Activated T-helper 2 cell treated with anti-CD3 and anti-CD28 coated beads, Interferon-gamma antibody, Interleukin-2, Interleukin-4, amounts not matched to agents 10 μg/mL and 5 μg/mL and 100 μg/mL, durations not matched to agents 14 hours and 24 hours and 36 hours (primary cell): Measurements from ENCODE around the gene DCAF7. TPM values are rescaled to one million over a fixed set of nuclear protein-coding genes. Genes with fewer than 3 reads are reported as not detected.

Source experiments
- DNase-seq: peaks from one replicate; pipeline ENCODE4 v3.0.0; 2021; ENCODE audit warnings: low spot score
- H3K27ac Mint-ChIP-seq: one replicate; pipeline ENCODE4 v1.8.0; 2021; ENCODE audit warnings: mixed read lengths
- H3K27me3 Mint-ChIP-seq: one replicate; pipeline ENCODE4 v1.8.0; 2021; ENCODE audit warnings: low read depth, mixed read lengths
- H3K36me3 Mint-ChIP-seq: one replicate; pipeline ENCODE4 v1.8.0; 2021; ENCODE audit warnings: low read depth, mixed read lengths
- H3K4me1 Mint-ChIP-seq: one replicate; pipeline ENCODE4 v1.8.0; 2021; ENCODE audit warnings: low read depth, mixed read lengths
- H3K4me3 Mint-ChIP-seq: one replicate; pipeline ENCODE4 v1.8.0; 2021; ENCODE audit warnings: low read depth, mild to moderate bottlenecking, moderate library complexity, mixed read lengths
- H3K9me3 Mint-ChIP-seq: one replicate; pipeline ENCODE4 v1.8.0; 2021; ENCODE audit warnings: mixed read lengths
- intact Hi-C: fragments of 100-400 bp; cut with micrococcal nuclease; formaldehyde crosslinking; loops from one replicate; pipeline ENCODE4 v1.15.1; 2023
- total RNA-seq: library from RNA; stranded (reverse); gene quantifications from 2 replicates; pipeline ENCODE4 v1.2.3, GENCODE V29; 2022

Gene DCAF7, protein sequence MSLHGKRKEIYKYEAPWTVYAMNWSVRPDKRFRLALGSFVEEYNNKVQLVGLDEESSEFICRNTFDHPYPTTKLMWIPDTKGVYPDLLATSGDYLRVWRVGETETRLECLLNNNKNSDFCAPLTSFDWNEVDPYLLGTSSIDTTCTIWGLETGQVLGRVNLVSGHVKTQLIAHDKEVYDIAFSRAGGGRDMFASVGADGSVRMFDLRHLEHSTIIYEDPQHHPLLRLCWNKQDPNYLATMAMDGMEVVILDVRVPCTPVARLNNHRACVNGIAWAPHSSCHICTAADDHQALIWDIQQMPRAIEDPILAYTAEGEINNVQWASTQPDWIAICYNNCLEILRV
- 118 and 119 TPM in 2 replicates for total RNA-seq

DNA sequence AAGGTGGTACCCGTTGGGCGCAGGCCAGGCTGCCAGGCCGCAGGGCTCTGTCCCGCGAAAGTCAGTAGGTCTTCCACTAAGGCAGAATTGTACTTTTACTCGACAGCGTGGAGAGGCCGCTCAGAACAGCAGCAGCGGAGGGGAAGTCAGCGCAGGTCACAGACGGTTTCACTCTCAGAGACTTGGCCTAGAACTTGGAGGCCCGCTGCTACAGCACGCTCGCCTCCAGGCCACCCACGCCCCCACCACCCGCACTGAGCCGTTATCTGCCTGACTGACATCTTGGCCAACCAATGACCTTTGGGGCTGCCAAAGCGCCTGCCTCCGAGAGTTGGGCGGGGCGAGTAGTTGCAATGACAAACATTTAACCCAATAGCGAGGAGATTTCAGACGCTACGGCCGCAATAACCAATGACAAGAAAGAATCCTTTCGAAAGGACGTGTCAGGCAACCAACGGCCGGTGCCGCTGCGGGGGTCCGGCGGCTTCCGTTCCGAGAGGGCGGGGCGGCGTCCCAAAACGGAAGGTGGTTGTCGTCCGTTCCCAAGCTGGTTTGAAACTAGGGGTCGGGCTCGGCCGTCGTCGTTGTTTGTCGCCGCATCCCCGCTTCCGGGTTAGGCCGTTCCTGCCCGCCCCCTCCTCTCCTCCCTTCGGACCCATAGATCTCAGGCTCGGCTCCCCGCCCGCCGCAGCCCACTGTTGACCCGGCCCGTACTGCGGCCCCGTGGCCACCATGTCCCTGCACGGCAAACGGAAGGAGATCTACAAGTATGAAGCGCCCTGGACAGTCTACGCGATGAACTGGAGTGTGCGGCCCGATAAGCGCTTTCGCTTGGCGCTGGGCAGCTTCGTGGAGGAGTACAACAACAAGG is at the start of gene DCAF7:
Gene DCAF7, plus strand, starts transcription at position 532 of the 871 bp plus-strand sequence. Its CDS starts 201 bp downstream, at position 733.
- peak; percentile 100 for DNase-seq
- H3K4me3 Mint-ChIP-seq = peak within 1 kb of the TSS; percentile 93
- H3K27me3 Mint-ChIP-seq = no peaks in the 10 kb centered on the region
- H3K9me3 Mint-ChIP-seq = no peaks in the 10 kb centered on the region
- H3K27ac Mint-ChIP-seq = peak within 1 kb of the TSS; percentile 97
- H3K36me3 Mint-ChIP-seq = peaks cover 34% of the 10 kb centered on the region
- H3K4me1 Mint-ChIP-seq = peaks cover 30% of the 10 kb centered on the region
- intact Hi-C loops = loop anchor here (1.0 to 2.0 kb wide), 7 partner anchors 23 to 293 kb away; partner anchors contain the start of genes CCDC47, MAP3K3, SMARCD2 and STRADA

DNA sequence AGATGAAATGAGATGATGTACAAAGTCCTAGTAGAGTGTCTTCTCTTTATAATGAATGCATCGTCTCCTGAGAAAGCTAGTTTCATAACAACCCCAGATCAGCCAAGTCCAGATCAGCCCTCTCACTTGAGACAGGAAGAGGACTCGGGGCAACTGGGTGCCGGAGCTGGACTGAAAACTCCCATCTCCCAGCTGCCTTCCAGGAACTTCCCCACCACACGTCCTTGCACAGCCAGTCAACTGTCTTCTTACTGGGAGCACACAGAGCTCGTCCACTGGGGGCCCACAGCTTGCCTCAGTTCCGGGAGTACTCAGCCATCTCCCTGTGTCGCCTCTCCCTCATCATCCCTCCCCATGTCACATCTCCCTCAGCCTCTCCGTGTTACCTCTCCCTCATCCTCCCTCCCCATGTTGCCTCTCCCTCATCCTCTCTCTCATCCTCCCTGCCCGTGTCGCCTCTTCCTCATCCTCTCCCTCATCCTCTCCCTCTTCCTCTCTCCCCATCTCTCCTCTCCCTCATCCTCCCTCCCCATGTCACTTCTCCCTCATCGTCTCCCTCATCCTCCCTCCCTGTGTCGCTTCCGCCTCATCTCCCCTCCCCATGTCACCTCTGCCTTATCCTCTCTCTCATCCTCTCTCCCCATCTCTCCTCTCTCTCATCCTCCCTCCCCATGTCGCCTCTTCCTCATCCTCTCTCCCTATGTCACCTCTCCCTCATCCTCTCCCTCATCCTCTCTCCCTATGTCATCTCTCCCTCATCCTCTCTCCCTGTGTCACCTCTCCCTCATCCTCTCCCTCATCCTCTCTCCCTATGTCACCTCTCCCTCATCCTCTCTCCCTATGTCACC is 49.5 kb upstream of the DCAF7 start:
- Mint-ChIP-seq H3K9me3 (peaks cover 6% of the 10 kb centered on the region), H3K27ac (no peak overlapping the region), H3K36me3 (no peaks in the 10 kb centered on the region), H3K4me3 (no peak overlapping the region), H3K27me3 (peaks cover 20% of the 10 kb centered on the region), H3K4me1 (no peaks in the 10 kb centered on the region)
- DNase-seq = no peak
- intact Hi-C loops = no loop called here

DNA sequence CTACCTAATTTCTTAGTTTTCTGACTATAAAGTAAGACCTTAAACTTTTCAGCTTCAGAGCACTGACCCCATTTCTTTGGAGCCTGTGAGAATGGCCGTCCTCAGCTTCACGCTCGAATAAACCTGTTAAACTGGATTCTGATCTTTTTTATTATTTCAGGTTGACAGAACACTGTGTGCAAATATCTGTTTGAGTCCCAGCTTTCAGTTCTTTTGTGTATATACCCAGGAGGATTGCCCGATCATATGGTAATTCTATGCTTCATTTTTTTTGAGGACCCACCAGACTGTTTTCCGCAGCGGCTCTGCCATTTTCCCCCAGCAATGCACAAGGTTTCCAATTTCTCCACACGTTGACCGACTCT is 47.0 kb upstream of the DCAF7 start:
- Mint-ChIP-seq H3K9me3 (peaks cover 18% of the 10 kb centered on the region), H3K36me3 (no peaks in the 10 kb centered on the region), H3K4me3 (no peak overlapping the region), H3K4me1 (no peaks in the 10 kb centered on the region), H3K27me3 (peaks cover 20% of the 10 kb centered on the region), H3K27ac (no peak overlapping the region)
- intact Hi-C loops = no loop called here
- DNase-seq = no peak

DNA sequence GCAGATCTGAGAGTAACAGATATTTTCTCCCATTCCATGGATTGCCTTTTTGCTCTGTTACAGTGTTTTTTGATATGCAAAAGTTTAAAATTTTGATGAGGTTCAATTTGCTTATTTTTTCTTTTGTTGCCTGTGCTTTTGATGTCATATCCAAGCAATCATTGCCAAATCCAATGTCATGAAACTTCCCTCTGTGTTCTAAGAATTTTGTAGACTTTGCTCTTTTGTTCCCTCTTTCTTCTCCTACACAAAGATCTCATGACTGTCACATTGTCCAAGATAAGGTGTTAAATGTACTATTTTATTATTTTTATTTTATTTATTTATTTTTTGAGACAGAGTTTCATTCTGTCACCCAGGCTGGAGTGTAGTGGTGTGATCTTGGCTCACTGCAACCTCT is 46.0 kb upstream of the DCAF7 start:
- Mint-ChIP-seq H3K4me3 (no peak overlapping the region), H3K27ac (no peak overlapping the region), H3K27me3 (peaks cover 20% of the 10 kb centered on the region), H3K9me3 (peaks cover 18% of the 10 kb centered on the region), H3K4me1 (no peaks in the 10 kb centered on the region), H3K36me3 (no peaks in the 10 kb centered on the region)
- intact Hi-C loops = no loop called here
- no peak for DNase-seq

DNA sequence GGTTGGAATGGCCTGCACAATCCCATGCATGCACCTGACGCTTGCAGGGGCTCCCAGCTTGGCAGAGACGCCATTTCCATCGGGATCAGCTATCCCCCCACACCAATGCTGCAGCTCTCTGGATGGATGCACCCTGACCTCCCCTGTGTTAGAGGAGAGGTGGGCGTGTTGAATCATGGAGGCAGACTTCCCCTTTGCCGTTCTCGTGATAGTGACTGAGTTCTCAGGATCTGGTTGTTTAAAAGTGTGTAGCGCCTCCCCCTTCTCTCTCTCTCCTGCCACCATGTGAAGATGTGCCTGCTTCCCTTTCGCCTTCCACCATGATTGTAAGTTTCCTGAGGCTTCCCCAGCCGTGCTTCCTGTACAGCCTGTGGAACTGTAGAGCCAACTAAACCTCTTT is 44.9 kb upstream of the DCAF7 start:
- peaks cover 18% of the 10 kb centered on the region for H3K9me3 Mint-ChIP-seq
- H3K36me3 Mint-ChIP-seq = no peaks in the 10 kb centered on the region
- no peaks in the 10 kb centered on the region for H3K4me1 Mint-ChIP-seq
- intact Hi-C loops = no loop called here
- H3K27ac Mint-ChIP-seq = no peak overlapping the region
- H3K4me3 Mint-ChIP-seq = no peak overlapping the region
- DNase-seq = no peak
- H3K27me3 Mint-ChIP-seq = peaks cover 20% of the 10 kb centered on the region

DNA sequence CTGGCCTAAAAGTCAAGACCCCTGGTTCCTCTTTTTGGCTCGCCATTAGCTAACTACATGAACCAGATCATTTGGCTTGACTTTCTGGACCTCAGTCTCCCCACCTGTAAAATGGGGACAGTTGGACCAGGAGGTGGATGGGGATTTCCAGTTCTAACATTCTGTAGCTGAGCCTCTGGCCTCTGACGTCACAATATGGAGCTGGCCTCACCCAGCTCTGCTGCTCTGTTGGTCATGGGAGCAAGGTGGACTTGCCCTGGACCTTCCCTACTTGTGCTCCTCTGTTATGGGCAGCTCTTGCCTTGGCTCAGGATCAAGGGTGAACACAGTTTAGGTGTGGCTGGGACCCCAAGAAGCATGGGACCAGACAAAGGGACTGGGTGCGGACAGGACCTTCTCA is 43.6 kb upstream of the DCAF7 start:
- Mint-ChIP-seq H3K4me1 (no peaks in the 10 kb centered on the region), H3K9me3 (peaks cover 18% of the 10 kb centered on the region), H3K27me3 (peaks cover 11% of the 10 kb centered on the region), H3K36me3 (no peaks in the 10 kb centered on the region), H3K27ac (no peak overlapping the region), H3K4me3 (no peak overlapping the region)
- no peak for DNase-seq
- intact Hi-C loops = no loop called here

DNA sequence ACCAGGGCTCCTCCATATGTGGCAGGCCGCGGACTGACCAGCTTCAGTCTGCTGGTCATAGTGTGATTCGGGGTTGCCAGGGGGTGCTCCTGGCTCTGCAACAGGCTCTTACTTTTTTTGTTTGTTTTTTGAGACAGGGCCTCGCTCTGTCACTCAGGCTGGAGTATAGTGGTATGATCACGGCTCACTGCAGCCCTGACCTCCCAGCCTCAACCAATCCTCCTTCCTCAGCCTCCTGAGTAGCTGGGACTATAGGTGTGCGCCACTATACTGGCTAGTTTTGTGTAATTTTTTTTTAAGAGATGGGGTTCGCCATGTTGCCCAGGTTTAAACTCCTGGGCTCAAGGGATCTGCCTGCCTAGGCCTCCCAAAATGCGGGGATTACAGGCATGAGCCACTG is 38.9 kb upstream of the DCAF7 start:
- Mint-ChIP-seq H3K27me3 (peaks cover 6% of the 10 kb centered on the region), H3K36me3 (no peaks in the 10 kb centered on the region), H3K9me3 (peaks cover 8% of the 10 kb centered on the region), H3K4me1 (no peaks in the 10 kb centered on the region), H3K4me3 (no peak overlapping the region), H3K27ac (no peak overlapping the region)
- DNase-seq = no peak
- intact Hi-C loops = no loop called here

DNA sequence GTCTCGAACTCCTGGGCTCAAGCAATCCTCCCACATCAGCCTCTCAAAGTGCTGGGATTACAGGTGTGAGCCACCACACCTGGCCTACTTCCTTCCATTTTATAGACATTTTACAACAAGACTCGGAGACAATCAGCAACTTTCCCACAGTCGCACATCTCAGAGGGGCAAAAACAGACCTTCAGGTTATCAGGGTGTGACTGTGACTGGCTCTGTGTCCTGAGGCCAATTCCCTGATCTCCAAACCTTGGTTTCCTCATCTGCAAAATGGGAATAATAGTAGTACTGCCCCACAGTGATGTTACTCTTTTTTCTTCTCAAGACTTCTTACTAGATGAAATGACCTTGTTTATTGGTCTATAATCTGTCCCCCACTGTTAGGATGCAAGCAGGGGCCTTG is 37.9 kb upstream of the DCAF7 start:
- peaks cover under 1% of the 10 kb centered on the region for H3K9me3 Mint-ChIP-seq
- no peak for DNase-seq
- H3K27ac Mint-ChIP-seq = no peak overlapping the region
- no peak overlapping the region for H3K4me3 Mint-ChIP-seq
- peaks cover 9% of the 10 kb centered on the region for H3K27me3 Mint-ChIP-seq
- intact Hi-C loops = no loop called here
- no peaks in the 10 kb centered on the region for H3K36me3 Mint-ChIP-seq
- H3K4me1 Mint-ChIP-seq = peaks cover 7% of the 10 kb centered on the region

DNA sequence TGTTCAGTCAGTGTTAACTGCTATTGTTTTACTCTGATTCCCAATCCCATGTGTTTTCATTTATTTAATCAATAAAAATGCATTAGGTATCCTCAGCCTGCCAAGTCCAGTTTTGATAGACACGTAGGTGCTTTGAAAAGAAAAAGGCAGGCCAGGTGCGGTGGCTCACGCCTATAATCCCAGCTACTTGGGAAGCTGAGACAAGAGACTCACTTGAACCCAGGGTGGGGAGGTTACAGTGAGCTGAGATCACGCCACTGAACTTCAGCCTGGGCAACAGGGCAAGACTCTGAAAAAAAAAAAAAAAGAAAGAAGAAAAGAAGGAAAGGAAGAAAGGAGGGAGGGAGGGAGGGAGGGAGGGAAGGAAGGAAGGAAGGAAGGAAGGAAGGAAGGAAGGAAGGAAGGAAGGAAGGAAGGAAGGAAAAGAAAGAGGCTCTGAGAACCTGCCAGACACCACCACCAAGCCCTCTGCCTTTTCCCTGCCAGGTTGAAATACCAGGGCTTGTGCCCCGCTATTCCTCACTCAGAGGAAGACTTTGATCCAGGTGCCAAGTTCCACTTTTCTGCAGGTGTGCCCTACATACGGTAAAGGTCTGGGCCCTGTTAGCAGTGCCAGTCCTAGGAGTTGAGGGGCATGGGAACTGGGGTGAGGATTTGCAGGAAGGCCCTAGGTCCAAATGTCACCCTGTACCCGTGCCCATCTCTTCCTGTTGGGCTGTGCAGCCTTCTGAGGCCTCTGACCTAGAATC is 37.2 kb upstream of the DCAF7 start:
- Mint-ChIP-seq H3K4me1 (peaks cover 8% of the 10 kb centered on the region), H3K4me3 (no peak overlapping the region), H3K27ac (no peak overlapping the region), H3K27me3 (peaks cover 9% of the 10 kb centered on the region), H3K36me3 (no peaks in the 10 kb centered on the region), H3K9me3 (no peaks in the 10 kb centered on the region)
- intact Hi-C loops = no loop called here
- no peak for DNase-seq

DNA sequence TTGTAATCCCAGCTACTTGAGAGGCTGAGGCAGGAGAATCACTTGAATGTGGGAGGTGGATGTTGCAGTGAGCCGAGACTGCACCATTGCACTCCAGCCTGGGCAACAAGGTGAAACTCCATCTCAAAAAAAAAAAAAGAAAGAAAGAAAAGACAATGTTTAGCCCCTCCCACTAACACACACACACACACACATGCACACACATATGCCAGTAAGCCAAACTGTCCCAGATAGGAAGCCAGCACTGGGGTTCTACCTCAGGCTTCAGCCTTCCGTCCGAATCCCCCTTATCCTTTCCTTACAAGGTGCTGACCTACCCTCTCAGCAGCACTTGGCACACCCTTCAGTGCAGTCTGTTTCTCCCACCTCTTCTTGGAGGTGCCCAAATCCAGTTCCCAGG is 35.8 kb upstream of the DCAF7 start:
- Mint-ChIP-seq H3K36me3 (no peaks in the 10 kb centered on the region), H3K27ac (no peak overlapping the region)
- intact Hi-C loops = no loop called here

DNA sequence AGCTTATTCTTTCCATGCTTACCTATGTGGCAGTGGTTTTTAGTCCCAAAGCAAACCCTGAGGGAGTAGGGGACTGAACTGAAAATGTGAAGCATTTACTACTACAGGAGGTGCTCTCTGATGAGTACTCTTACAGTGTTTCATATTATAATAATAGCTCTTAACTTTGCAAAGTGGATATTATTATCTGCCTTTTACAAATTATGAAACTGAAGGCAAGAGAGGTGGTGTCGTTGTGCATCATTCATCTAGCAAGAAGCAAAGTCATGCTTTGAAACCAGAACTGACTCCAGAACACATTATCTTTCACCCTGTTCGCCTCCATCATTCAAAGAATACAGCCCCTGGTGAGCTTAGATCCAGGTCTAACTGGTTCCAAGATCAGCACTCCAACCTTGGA is 35.3 kb upstream of the DCAF7 start:
- Mint-ChIP-seq H3K27me3 (peaks cover 9% of the 10 kb centered on the region), H3K9me3 (no peaks in the 10 kb centered on the region), H3K4me1 (peaks cover 8% of the 10 kb centered on the region), H3K27ac (no peak overlapping the region), H3K4me3 (no peak overlapping the region), H3K36me3 (no peaks in the 10 kb centered on the region)
- intact Hi-C loops = no loop called here
- no peak for DNase-seq

More for the DNA sequence above, 35.8 kb upstream of the DCAF7 start:
- no peaks in the 10 kb centered on the region for H3K9me3 Mint-ChIP-seq
- peaks cover 9% of the 10 kb centered on the region for H3K27me3 Mint-ChIP-seq
- H3K4me3 Mint-ChIP-seq = no peak overlapping the region
- H3K4me1 Mint-ChIP-seq = peaks cover 8% of the 10 kb centered on the region
- no peak for DNase-seq

DNA sequence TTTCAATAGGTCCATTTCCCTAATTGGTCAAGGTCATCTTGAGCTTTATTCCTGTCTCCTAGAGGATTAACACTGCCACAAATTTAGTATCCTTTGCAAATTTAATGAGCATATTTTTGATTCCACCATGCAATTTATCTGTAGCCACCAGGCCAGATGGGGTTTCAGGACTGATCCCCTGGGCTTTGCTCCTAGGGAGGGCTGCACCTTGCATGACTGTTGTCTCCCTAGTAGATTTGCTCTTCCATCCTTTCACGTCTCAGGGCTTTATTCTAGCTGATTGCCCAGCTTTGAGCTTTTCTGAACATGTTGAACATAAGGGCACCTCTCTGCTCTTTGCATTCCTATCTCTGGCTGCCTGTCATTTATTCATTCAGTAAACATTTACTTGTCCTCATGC is 34.9 kb upstream of the DCAF7 start:
- Mint-ChIP-seq H3K4me1 (peaks cover 8% of the 10 kb centered on the region), H3K9me3 (no peaks in the 10 kb centered on the region), H3K36me3 (no peaks in the 10 kb centered on the region), H3K27me3 (peaks cover 9% of the 10 kb centered on the region), H3K4me3 (no peak overlapping the region), H3K27ac (no peak overlapping the region)
- DNase-seq = no peak
- intact Hi-C loops = no loop called here
